ENCODE data around the gene PRSS58.

- TF ChIP-seq CTCF (IDR thresholded peaks at IDR 0.05) (no peak), POLR2AphosphoS5 (IDR thresholded peaks at IDR 0.05) (no peak), POLR2A (IDR thresholded peaks at IDR 0.05) (no peak), EP300 (IDR thresholded peaks at IDR 0.05) (no peak)
Measured at GRCh38 chr7:142257958-142258357, at the start of gene PRSS58.
